ENCODE measurements around the gene ATP5F1D. TPM values are rescaled to one million over a fixed set of nuclear protein-coding genes. Genes with fewer than 3 reads are reported as not detected.
A peak's percentile ranks its signal among the peaks of the same experiment; 100 is the strongest.

ATP5F1D gene
- total and polyA plus RNA-seq, 2 of the 13 experiments (the other 11 are each of a cell fraction or from before 2014, with no cell fraction given): 39.4 to 78.7 TPM

GRCh38 chr19:1288833-1289685 is 47.5 kb downstream of the ATP5F1D start (continued):
- no peak for TF ChIP-seq HCFC1 (IDR thresholded peaks at IDR 0.05; ENCODE audit: low read depth, low read length)
- TF ChIP-seq ZKSCAN1 (IDR thresholded peaks at IDR 0.05; ENCODE audit: low read length): no peak
- no peak for TF ChIP-seq ZNF576 (CRISPR knock-in tag; IDR thresholded peaks at IDR 0.05)
- no peak for TF ChIP-seq PHF5A (CRISPR knock-in tag; IDR thresholded peaks at IDR 0.05; ENCODE audit: low read depth, unreplicated experiment)
- TF ChIP-seq ZNF841 (CRISPR knock-in tag; IDR thresholded peaks at IDR 0.05; ENCODE audit: borderline replicate concordance): no peak
- TF ChIP-seq CC2D1A (CRISPR knock-in tag; IDR thresholded peaks at IDR 0.05): no peak
- TF ChIP-seq ZNF720 (CRISPR knock-in tag; IDR thresholded peaks at IDR 0.05): no peak
- no peak for TF ChIP-seq ZNF180 (CRISPR knock-in tag; IDR thresholded peaks at IDR 0.05; ENCODE audit: borderline replicate concordance, low read depth)
- TF ChIP-seq MZF1 (CRISPR knock-in tag; IDR thresholded peaks at IDR 0.05; ENCODE audit: borderline replicate concordance): no peak
- no peak for TF ChIP-seq E2F2 (CRISPR knock-in tag; IDR thresholded peaks at IDR 0.05; ENCODE audit: borderline replicate concordance)
- no peak for TF ChIP-seq CCAR2 (optimal IDR thresholded peaks at IDR 0.05; ENCODE audit: low read depth, low read length)
- TF ChIP-seq ZBTB33 (CRISPR knock-in tag; IDR thresholded peaks at IDR 0.05): no peak
- no peak for TF ChIP-seq RFX5 (IDR thresholded peaks at IDR 0.05; ENCODE audit: low read depth, low read length)
- TF ChIP-seq ZNF510 (CRISPR knock-in tag; IDR thresholded peaks at IDR 0.05; ENCODE audit: low read depth): no peak
- no peak for TF ChIP-seq FOXA3 (CRISPR knock-in tag; IDR thresholded peaks at IDR 0.05)
- no peak for TF ChIP-seq FOXK1 (CRISPR knock-in tag; IDR thresholded peaks at IDR 0.05; ENCODE audit: borderline replicate concordance, low read depth)
- TF ChIP-seq ZNF850 (CRISPR knock-in tag; conservative IDR thresholded peaks at IDR 0.05): no peak
- no peak for TF ChIP-seq KAT7 (CRISPR knock-in tag; IDR thresholded peaks at IDR 0.05; ENCODE audit: borderline replicate concordance)
- peak; percentile 70; the same call in 1 of the 2 replicates for TF ChIP-seq RBFOX2 (IDR thresholded peaks at IDR 0.05; ENCODE audit: low read depth, low read length)
- TF ChIP-seq TSC22D2 (CRISPR knock-in tag; IDR thresholded peaks at IDR 0.05; ENCODE audit: borderline replicate concordance): no peak
- TF ChIP-seq MLLT10 (CRISPR knock-in tag; IDR thresholded peaks at IDR 0.05): no peak
- TF ChIP-seq EP300 (IDR thresholded peaks at IDR 0.05; ENCODE audit: low read depth in 2 of 2, low read length in 2 of 2): no peak
- TF ChIP-seq EP300 (CRISPR knock-in tag; IDR thresholded peaks at IDR 0.05; ENCODE audit: borderline replicate concordance): no peak
- no peak for TF ChIP-seq ATF7-NPFF (CRISPR knock-in tag; IDR thresholded peaks at IDR 0.05; ENCODE audit: low read depth)

Data from HepG2 (cell line).